SK-N-SH (cell line): ENCODE results near the gene KMT2A. TPM values are rescaled to one million over a fixed set of nuclear protein-coding genes. Genes with fewer than 3 reads are reported as not detected.
A peak's percentile ranks its signal among the peaks of the same experiment; 100 is the strongest.
"Not testable (repeated sequence)": the region's sequence is repeated elsewhere in the genome, so short reads cannot be mapped to it uniquely, and the experiment has no call there.

Experiments
- CTCF ChIA-PET: fragments of 300-600, 350-600 bp; formaldehyde crosslinking; extraction: SDS; loops from one replicate; lab custom pipeline; 2021; lab: Yijun Ruan, JAX
- POLR2A ChIA-PET: fragments of 350-600 bp; sonication (Branson Sonifier 250); formaldehyde crosslinking; extraction: SDS; loops from one replicate; lab custom pipeline; 2020; ENCODE audit warnings: antibody characterized with exemption, inconsistent platforms; lab: Yijun Ruan, JAX
- DNase-seq: peaks from one replicate; pipeline ENCODE4 v3.0.0; 2012
- H2AFZ ChIP-seq: fragments of 200-600 bp; sonication (generic); 2 replicates; pipeline ENCODE4 v1.8.1; 2016; ENCODE audit warnings: antibody characterized with exemption, mild to moderate bottlenecking, low read depth
- H3F3A ChIP-seq: fragments of 200-600 bp; sonication (generic); replicated peaks from 2 replicates; pipeline ENCODE3; 2016; ENCODE audit warnings: antibody characterized with exemption, mild to moderate bottlenecking; ENCODE audit not compliant: insufficient read depth
- H3K27ac ChIP-seq, 2 experiments: fragments of 200-500 bp in 1 of 2; fragments of 200-600 bp in 1 of 2; sonication (Bioruptor generic) in 1 of 2; sonication (generic), shearing (Covaris generic) in 1 of 2; 2 replicates each; pipeline versions ENCODE4 v1.5.1 to v1.6.1; 2014 to 2016; ENCODE audit warnings: low read depth in 2 of 2, inconsistent platforms in 1 of 2, low read length in 1 of 2, mild to moderate bottlenecking in 1 of 2, mixed read lengths in 1 of 2
- H3K27me3 ChIP-seq: fragments of 200-600 bp; sonication (generic), shearing (Covaris generic); 2 replicates; pipeline ENCODE4 v1.6.1; 2016; ENCODE audit warnings: mixed run types; ENCODE audit not compliant: insufficient read depth
- H3K36me3 ChIP-seq, 2 experiments: fragments of 200-500 bp in 1 of 2; fragments of 200-600 bp in 1 of 2; sonication (Bioruptor generic) in 1 of 2; sonication (generic) in 1 of 2; replicated peaks in 1 of 2; 2 replicates each; pipeline versions ENCODE3 to v1.5.1; 2014 to 2016; ENCODE audit warnings: low read length in 1 of 2, mild to moderate bottlenecking in 1 of 2; ENCODE audit not compliant: insufficient read depth in 2 of 2, control insufficient read depth in 1 of 2
- H3K4me1 ChIP-seq, 2 experiments: fragments of 200-500 bp in 1 of 2; fragments of 200-600 bp in 1 of 2; sonication (Bioruptor generic) in 1 of 2; sonication (generic), shearing (Covaris generic) in 1 of 2; 2 replicates each; pipeline versions ENCODE4 v1.5.1 to v1.6.1; 2014 to 2016; ENCODE audit warnings: low read depth in 1 of 2, low read length in 1 of 2, mixed run types in 1 of 2; ENCODE audit not compliant: insufficient read depth in 2 of 2, control insufficient read depth in 1 of 2
- H3K4me2 ChIP-seq: fragments of 200-600 bp; sonication (generic), shearing (Covaris generic); 2 replicates; pipeline ENCODE4 v1.6.1; 2017; ENCODE audit warnings: mixed run types
- H3K4me3 ChIP-seq, 2 experiments: fragments of 200-500 bp in 1 of 2; fragments of 200-600 bp in 1 of 2; sonication (Bioruptor generic) in 1 of 2; sonication (generic), shearing (Covaris generic) in 1 of 2; 2 replicates each; pipeline versions ENCODE4 v1.5.1 to v1.8.1; 2014 to 2016; ENCODE audit warnings: low read depth in 2 of 2, inconsistent platforms in 1 of 2, low read length in 1 of 2, mild to moderate bottlenecking in 1 of 2, mixed read lengths in 1 of 2, moderate library complexity in 1 of 2
- H3K79me2 ChIP-seq: fragments of 200-600 bp; sonication (generic); 2 replicates; pipeline ENCODE4 v1.8.1; 2017; ENCODE audit warnings: mild to moderate bottlenecking; ENCODE audit not compliant: insufficient read depth
- H3K9ac ChIP-seq: fragments of 200-600 bp; sonication (generic); 2 replicates; pipeline ENCODE4 v1.6.1; 2017; ENCODE audit warnings: mixed run types
- H3K9me2 ChIP-seq: fragments of 200-600 bp; sonication (generic); 2 replicates; pipeline ENCODE4 v1.6.1; 2017; ENCODE audit warnings: mixed run types
- H3K9me3 ChIP-seq: fragments of 200-600 bp; sonication (generic); 2 replicates; pipeline ENCODE4 v1.6.1; 2017; ENCODE audit warnings: mixed run types, mild to moderate bottlenecking, moderate library complexity
- H4K20me1 ChIP-seq: fragments of 200-600 bp; sonication (generic); 2 replicates; pipeline ENCODE4 v1.6.1; 2017; ENCODE audit warnings: mild to moderate bottlenecking, mixed run types; ENCODE audit not compliant: insufficient read depth
- ELF1 ChIP-seq: IDR thresholded peaks from 2 replicates; pipeline ENCODE4 v1.4.0; 2012
- FOSL2 ChIP-seq: IDR thresholded peaks from 2 replicates; pipeline ENCODE4 v1.4.0; 2012; ENCODE audit warnings: low read depth, mild to moderate bottlenecking, moderate library complexity, borderline replicate concordance
- GATA2 ChIP-seq: sonication (generic); formaldehyde crosslinking; IDR thresholded peaks from 2 replicates; pipeline ENCODE4 v1.5.0; 2020; ENCODE audit warnings: mild to moderate bottlenecking, missing genetic modification reagents
- MEF2A ChIP-seq: IDR thresholded peaks from 2 replicates; pipeline ENCODE4 v1.4.0; 2012; ENCODE audit warnings: low read depth, borderline replicate concordance
- NFIC ChIP-seq: IDR thresholded peaks from 2 replicates; pipeline ENCODE4 v1.4.0; 2012; ENCODE audit warnings: borderline replicate concordance
- POLR2AphosphoS5 ChIP-seq: IDR thresholded peaks from 2 replicates; pipeline ENCODE4 v1.6.1; 2012; ENCODE audit warnings: low read depth, low read length
- RAD21 ChIP-seq: IDR thresholded peaks from 2 replicates; pipeline ENCODE4 v1.6.1; 2012; ENCODE audit warnings: mild to moderate bottlenecking, low read length
- REST ChIP-seq: IDR thresholded peaks from 2 replicates; pipeline ENCODE4 v1.6.1; 2012; ENCODE audit warnings: mild to moderate bottlenecking, low read depth, low read length, moderate library complexity
- RXRA ChIP-seq: IDR thresholded peaks from 2 replicates; pipeline ENCODE4 v1.4.0; 2012; ENCODE audit warnings: low read depth, mild to moderate bottlenecking, borderline replicate concordance
- TAF1 ChIP-seq: IDR thresholded peaks from 2 replicates; pipeline ENCODE4 v1.6.1; 2012; ENCODE audit warnings: low read depth, mild to moderate bottlenecking, low read length, moderate library complexity, borderline replicate concordance
- TCF12 ChIP-seq: IDR thresholded peaks from 2 replicates; pipeline ENCODE4 v1.4.0; 2012
- TEAD4 ChIP-seq: IDR thresholded peaks from 2 replicates; pipeline ENCODE4 v1.4.0; 2012; ENCODE audit warnings: mild to moderate bottlenecking, borderline replicate concordance; ENCODE audit not compliant: insufficient read depth
- YY1 ChIP-seq: IDR thresholded peaks from 2 replicates; pipeline ENCODE4 v1.4.0; 2012; ENCODE audit warnings: low read depth, mild to moderate bottlenecking
- ZBTB33 ChIP-seq: IDR thresholded peaks from 2 replicates; pipeline ENCODE4 v1.4.0; 2012; ENCODE audit warnings: low read depth, borderline replicate concordance
- WGBS: methylation state at CpG from one replicate; pipeline ENCODE4 v1.1.6; 2017; ENCODE audit warnings: low lambda C conversion rate; 5-methylcytosine and 5-hydroxymethylcytosine counted together
- polyA plus RNA-seq, 3 experiments: library from polyadenylated mRNA; depleted of rRNA; stranded (reverse); fragments of >200 nt; gene quantifications; 2 replicates each; pipeline ENCODE4 v1.2.3, GENCODE V29; 2012

The KMT2A gene
- polyA plus RNA-seq, 1 of the 3 experiments (the other 2 are of a cell fraction) = 15.7 TPM

DNA sequence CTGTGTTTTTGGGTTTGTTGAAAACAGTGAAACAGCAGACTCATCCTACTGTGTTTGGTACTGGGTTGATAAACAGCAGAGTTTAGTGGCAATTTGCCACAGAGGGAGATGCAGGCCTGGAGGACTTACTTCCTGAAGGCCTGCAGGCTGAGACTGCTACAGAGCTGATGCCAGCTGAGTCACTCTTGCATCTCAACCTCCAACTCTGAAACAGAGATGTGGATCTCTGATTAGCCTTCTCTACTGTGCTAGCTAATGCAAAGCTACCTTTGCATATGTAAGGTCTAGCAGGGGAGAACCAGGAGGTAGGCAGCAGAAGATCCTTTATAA, 20.6 kb upstream of the KMT2A start (continued):
- peak; percentile 69 for TF ChIP-seq REST
- no peak for TF ChIP-seq ZBTB33
- TF ChIP-seq GATA2 (CRISPR knock-in tag) = peak; percentile 79
- TF ChIP-seq TAF1 = no peak
- TF ChIP-seq MEF2A = no peak
- peak; percentile 89 for TF ChIP-seq NFIC
- TF ChIP-seq FOSL2 = peak; percentile 94
- TF ChIP-seq ELF1 = peak; percentile 89
- TF ChIP-seq, all 33 proteins: peak for 19

- H3K27me3 ChIP-seq, H3K4me2 ChIP-seq, H3K9me3 ChIP-seq, H3K9me2 ChIP-seq, CTCF ChIA-PET, H3K27ac ChIP-seq, H3K36me3 ChIP-seq, H2AFZ ChIP-seq, H3K79me2 ChIP-seq, H4K20me1 ChIP-seq, DNase-seq, POLR2A ChIA-PET, H3K4me3 ChIP-seq, H3K9ac ChIP-seq: not testable (repeated sequence)
- peaks cover 8 to 13% of the 10 kb centered on the region in 2 experiments; a peak in 3 of 4 replicates for H3K4me1 ChIP-seq
- H3F3A ChIP-seq = peaks cover 24% of the 10 kb centered on the region
Observed at GRCh38 chr11:118416900-118417299, 19.4 kb upstream of the KMT2A start.

GRCh38 chr11:118417801-118418200, 18.5 kb upstream of the KMT2A start:
- H3K4me1 ChIP-seq = peaks cover 8 to 13% of the 10 kb centered on the region in 2 experiments; a peak in 3 of 4 replicates
- TF ChIP-seq TAF1 (no peak), RAD21 (no peak), POLR2AphosphoS5 (no peak), GATA2 (CRISPR knock-in tag) (no peak), RXRA (no peak), YY1 (no peak), TCF12 (no peak), FOSL2 (no peak), MEF2A (no peak), TEAD4 (no peak)
- no peak overlapping the region for H3K9ac ChIP-seq
- H3K36me3 ChIP-seq = peaks cover 0 to 7% of the 10 kb centered on the region in 2 experiments
- no peak overlapping the region for H3K27ac ChIP-seq
- ChIA-PET CTCF (interaction anchor here (0.9 kb wide), 1 partner anchor 71 kb away, joined by 3 read pairs; no protein-coding TSS in a partner anchor), POLR2A (no interaction called here)
- peaks cover 24% of the 10 kb centered on the region for H3F3A ChIP-seq
- no peak overlapping the region for H3K4me2 ChIP-seq
- peaks cover 7% of the 10 kb centered on the region; the same call in 1 of the 2 replicates for H3K79me2 ChIP-seq
- 80% methylated on average over 4 of the region's 4 CpGs for WGBS
- no peak overlapping the region for H2AFZ ChIP-seq
- H4K20me1 ChIP-seq = no peaks in the 10 kb centered on the region
- H3K9me3 ChIP-seq = no peaks in the 10 kb centered on the region
- H3K27me3 ChIP-seq = no peaks in the 10 kb centered on the region
- H3K9me2 ChIP-seq = no peaks in the 10 kb centered on the region
- DNase-seq = no peak
- no peak overlapping the region for H3K4me3 ChIP-seq
